HEK293 (cell line): Measurements from ENCODE around the gene C11orf54.
"Not testable (repeated sequence)": the region's sequence is repeated elsewhere in the genome, so short reads cannot be mapped to it uniquely, and the experiment has no call there.

ENCODE experiments used
- CTCF ChIA-PET: fragments of 350-600 bp; formaldehyde crosslinking; extraction: SDS; loops from one replicate; lab custom pipeline; 2021; ENCODE audit warnings: antibody characterized with exemption; lab: Yijun Ruan, JAX
- POLR2A ChIA-PET: fragments of 300-600 bp; formaldehyde crosslinking; extraction: SDS; loops from one replicate; lab custom pipeline; 2020; ENCODE audit warnings: antibody characterized with exemption, inconsistent platforms; lab: Yijun Ruan, JAX
- H3K27ac ChIP-seq: fragments of 200-500 bp; sonication (Bioruptor generic); 2 replicates; pipeline ENCODE4 v1.5.1; 2014; ENCODE audit warnings: low read depth, low read length, control low read depth, inconsistent platforms; ENCODE audit errors: extremely low read depth
- H3K36me3 ChIP-seq, 2 experiments: fragments of 200-500 bp in 1 of 2; sonication (Bioruptor generic) in 1 of 2; 1 replicate in 1 of 2; 2 replicates in 1 of 2; pipeline ENCODE4 v1.5.1; 2014 to 2017; ENCODE audit warnings: inconsistent platforms in 2 of 2, low read length in 2 of 2; ENCODE audit not compliant: control insufficient read depth in 2 of 2, insufficient read depth in 1 of 2
- H3K4me1 ChIP-seq: fragments of 200-500 bp; sonication (Bioruptor generic); 2 replicates; pipeline ENCODE4 v1.5.1; 2014; ENCODE audit warnings: mild to moderate bottlenecking, low read length, inconsistent platforms; ENCODE audit not compliant: control insufficient read depth, insufficient read depth
- H3K4me3 ChIP-seq: 2 replicates; pipeline ENCODE4 v1.5.1; 2011; ENCODE audit warnings: low read depth, mild to moderate bottlenecking, control low read depth, low read length, moderate library complexity
- H3K9me3 ChIP-seq: fragments of 200-500 bp; sonication (Bioruptor generic); 2 replicates; pipeline ENCODE4 v1.5.1; 2014; ENCODE audit warnings: low read depth, low read length, inconsistent platforms; ENCODE audit not compliant: control insufficient read depth, insufficient read depth
- EGR2 ChIP-seq: fragments of 450-650 bp; formaldehyde crosslinking; IDR thresholded peaks from 2 replicates; pipeline ENCODE4 v1.5.1; 2016; ENCODE audit warnings: low read depth, missing biosample characterization, missing genetic modification characterization
- GLI4 ChIP-seq: fragments of 450-650 bp; formaldehyde crosslinking; IDR thresholded peaks from 2 replicates; pipeline ENCODE4 v1.5.1; 2016; ENCODE audit warnings: missing biosample characterization, missing genetic modification characterization
- GLIS2 ChIP-seq: fragments of 450-650 bp; formaldehyde crosslinking; IDR thresholded peaks from 2 replicates; pipeline ENCODE4 v1.5.1; 2016; ENCODE audit warnings: missing biosample characterization, missing genetic modification characterization
- KLF16 ChIP-seq: fragments of 450-650 bp; formaldehyde crosslinking; IDR thresholded peaks from 2 replicates; pipeline ENCODE4 v1.5.1; 2017; ENCODE audit warnings: missing biosample characterization, missing genetic modification characterization
- KLF8 ChIP-seq: fragments of 450-650 bp; formaldehyde crosslinking; IDR thresholded peaks from 2 replicates; pipeline ENCODE4 v1.5.1; 2016; ENCODE audit warnings: missing biosample characterization, missing genetic modification characterization
- KLF9 ChIP-seq: fragments of 450-650 bp; formaldehyde crosslinking; IDR thresholded peaks from 2 replicates; pipeline ENCODE4 v1.5.1; 2016; ENCODE audit warnings: missing biosample characterization, missing genetic modification characterization, low read depth
- ZBTB21 ChIP-seq: fragments of 450-650 bp; formaldehyde crosslinking; IDR thresholded peaks from 2 replicates; pipeline ENCODE4 v1.5.1; 2017; ENCODE audit warnings: missing biosample characterization, missing genetic modification characterization
- ZFP3 ChIP-seq: fragments of 450-650 bp; formaldehyde crosslinking; IDR thresholded peaks from 2 replicates; pipeline ENCODE4 v1.5.1; 2016; ENCODE audit warnings: low read depth, missing biosample characterization, missing genetic modification characterization
- ZIC2 ChIP-seq: fragments of 450-650 bp; formaldehyde crosslinking; IDR thresholded peaks from 2 replicates; pipeline ENCODE4 v1.5.1; 2016; ENCODE audit warnings: missing biosample characterization, missing genetic modification characterization
- ZNF138 ChIP-seq: fragments of 450-650 bp; formaldehyde crosslinking; IDR thresholded peaks from 2 replicates; pipeline ENCODE4 v1.5.1; 2016; ENCODE audit warnings: missing biosample characterization, missing genetic modification characterization, borderline replicate concordance
- ZNF202 ChIP-seq: fragments of 450-650 bp; formaldehyde crosslinking; IDR thresholded peaks from 2 replicates; pipeline ENCODE4 v1.5.1; 2016; ENCODE audit warnings: missing biosample characterization, missing genetic modification characterization, borderline replicate concordance
- ZNF24 ChIP-seq: fragments of 450-650 bp; formaldehyde crosslinking; IDR thresholded peaks from 2 replicates; pipeline ENCODE4 v1.5.1; 2016; ENCODE audit warnings: missing biosample characterization, missing genetic modification characterization
- ZNF354C ChIP-seq: fragments of 450-650 bp; formaldehyde crosslinking; IDR thresholded peaks from 2 replicates; pipeline ENCODE4 v1.5.1; 2016; ENCODE audit warnings: missing biosample characterization, missing genetic modification characterization, low read depth, borderline replicate concordance
- ZNF433 ChIP-seq: fragments of 450-650 bp; formaldehyde crosslinking; IDR thresholded peaks from 2 replicates; pipeline ENCODE4 v1.5.1; 2016; ENCODE audit warnings: missing biosample characterization, missing genetic modification characterization, low read depth
- ZNF501 ChIP-seq: fragments of 450-650 bp; formaldehyde crosslinking; IDR thresholded peaks from 2 replicates; pipeline ENCODE4 v1.5.1; 2016; ENCODE audit warnings: missing biosample characterization, missing genetic modification characterization
- ZNF548 ChIP-seq: fragments of 450-650 bp; formaldehyde crosslinking; IDR thresholded peaks from 2 replicates; pipeline ENCODE4 v1.5.1; 2016; ENCODE audit warnings: missing biosample characterization, missing genetic modification characterization
- ZNF555 ChIP-seq: fragments of 450-650 bp; formaldehyde crosslinking; conservative IDR thresholded peaks from 2 replicates; pipeline ENCODE4 v1.5.1; 2017; ENCODE audit warnings: missing biosample characterization, mild to moderate bottlenecking, missing genetic modification characterization, inconsistent platforms
- ZNF561 ChIP-seq: fragments of 450-650 bp; IDR thresholded peaks from 2 replicates; pipeline ENCODE4 v1.5.1; 2018; ENCODE audit warnings: missing biosample characterization, missing genetic modification characterization, borderline replicate concordance
- ZNF571 ChIP-seq: fragments of 450-650 bp; formaldehyde crosslinking; IDR thresholded peaks from 2 replicates; pipeline ENCODE4 v1.5.0; 2017; ENCODE audit warnings: missing biosample characterization, missing genetic modification characterization
- ZNF654 ChIP-seq: fragments of 450-650 bp; formaldehyde crosslinking; IDR thresholded peaks from 2 replicates; pipeline ENCODE4 v1.5.1; 2016; ENCODE audit warnings: low read depth, missing biosample characterization, missing genetic modification characterization
- TF ChIP-seq, protein P1 (sequence below): fragments of 450-650 bp; formaldehyde crosslinking; IDR thresholded peaks from 2 replicates; pipeline ENCODE4 v1.5.1; 2017; ENCODE audit warnings: missing biosample characterization, missing genetic modification characterization
- TF ChIP-seq, protein P2 (sequence below): fragments of 450-650 bp; formaldehyde crosslinking; IDR thresholded peaks from 2 replicates; pipeline ENCODE4 v1.5.1; 2016; ENCODE audit warnings: missing biosample characterization, missing genetic modification characterization
- TF ChIP-seq, protein P3 (sequence below): fragments of 450-650 bp; formaldehyde crosslinking; IDR thresholded peaks from 2 replicates; pipeline ENCODE4 v1.5.1; 2016; ENCODE audit warnings: missing biosample characterization, missing genetic modification characterization, borderline replicate concordance

C11orf54 gene

DNA sequence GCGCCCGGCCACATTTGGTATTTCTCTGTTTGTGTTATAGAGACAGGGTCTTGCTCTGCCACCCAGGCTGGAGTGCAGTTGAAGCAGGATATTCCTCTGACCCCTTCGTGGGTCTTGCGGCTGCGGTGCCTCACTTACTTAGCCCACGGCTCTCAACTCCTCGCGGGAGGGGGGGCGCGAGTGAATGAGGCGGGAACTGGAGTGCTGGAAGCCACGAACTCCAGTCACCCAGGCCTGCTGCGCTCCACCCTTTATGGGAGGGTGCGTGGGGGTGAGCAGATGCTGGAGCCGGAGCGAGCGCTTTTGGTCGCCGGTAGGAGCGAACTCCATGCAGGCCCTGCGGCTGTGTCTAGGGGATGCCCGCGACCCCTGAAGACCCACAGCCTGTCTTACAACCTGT, 1.8 kb downstream of the C11orf54 start:
- ChIA-PET POLR2A (interaction anchor here (5.6 kb wide), 1 partner anchor 39 kb away, joined by 149 read pairs; the partner anchor contains the start of gene MED17), CTCF (interaction anchor here (0.5 kb wide), 1 partner anchor 1077 kb away, joined by 5 read pairs; no protein-coding TSS in a partner anchor)
- H3K27ac ChIP-seq = no peak overlapping the region
- no peaks in the 10 kb centered on the region for H3K9me3 ChIP-seq
- no peaks in the 10 kb centered on the region for H3K4me1 ChIP-seq
- H3K4me3 ChIP-seq = no peak overlapping the region
- TF ChIP-seq ZNF571 (tag by site-specific recombination) (no peak), GLIS2 (no peak), ZNF548 (tag by site-specific recombination) (no peak)
- TF ChIP-seq, protein P1, sequence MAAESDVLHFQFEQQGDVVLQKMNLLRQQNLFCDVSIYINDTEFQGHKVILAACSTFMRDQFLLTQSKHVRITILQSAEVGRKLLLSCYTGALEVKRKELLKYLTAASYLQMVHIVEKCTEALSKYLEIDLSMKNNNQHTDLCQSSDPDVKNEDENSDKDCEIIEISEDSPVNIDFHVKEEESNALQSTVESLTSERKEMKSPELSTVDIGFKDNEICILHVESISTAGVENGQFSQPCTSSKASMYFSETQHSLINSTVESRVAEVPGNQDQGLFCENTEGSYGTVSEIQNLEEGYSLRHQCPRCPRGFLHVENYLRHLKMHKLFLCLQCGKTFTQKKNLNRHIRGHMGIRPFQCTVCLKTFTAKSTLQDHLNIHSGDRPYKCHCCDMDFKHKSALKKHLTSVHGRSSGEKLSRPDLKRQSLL (tag by site-specific recombination) = 0 out of 2 replicates have a peak, but pooled peaks have one; percentile 40
- peaks cover 0 to 26% of the 10 kb centered on the region in 2 experiments; a peak in 2 of 3 replicates for H3K36me3 ChIP-seq

DNA sequence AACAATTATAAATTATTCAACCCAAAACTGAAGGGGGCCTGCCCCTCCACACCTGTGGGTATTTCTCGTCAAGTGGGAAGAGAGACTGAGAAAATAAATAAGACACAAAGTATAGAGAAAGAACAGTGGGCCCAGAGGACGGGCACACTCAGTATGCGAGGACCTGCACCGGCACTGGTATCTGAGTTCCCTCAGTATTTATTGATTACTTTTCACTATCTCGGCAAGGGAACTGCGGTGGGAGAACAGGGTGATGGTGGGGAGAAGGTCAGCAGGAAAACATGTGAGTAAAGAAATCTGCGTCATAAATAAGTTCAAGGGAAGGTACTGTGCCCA, 3.2 kb downstream of the C11orf54 start:
- no peaks in the 10 kb centered on the region for H3K9me3 ChIP-seq
- peaks cover 0 to 13% of the 10 kb centered on the region in 2 experiments; a peak in 2 of 3 replicates for H3K36me3 ChIP-seq
- H3K4me1 ChIP-seq = no peaks in the 10 kb centered on the region
- TF ChIP-seq GLI4 (tag by site-specific recombination) (no peak), KLF8 (tag by site-specific recombination) (no peak), ZBTB21 (tag by site-specific recombination) (no peak), ZNF138 (tag by site-specific recombination) (no peak), ZNF202 (tag by site-specific recombination) (no peak), ZIC2 (tag by site-specific recombination) (no peak), ZNF433 (no peak), EGR2 (no peak), ZNF654 (no peak), ZNF354C (tag by site-specific recombination) (no peak), KLF9 (no peak), ZFP3 (tag by site-specific recombination) (no peak), KLF16 (no peak), ZNF555 (no peak), ZNF561 (tag by site-specific recombination) (no peak), ZNF24 (tag by site-specific recombination) (no peak), ZNF501 (no peak)
- TF ChIP-seq, protein P2, sequence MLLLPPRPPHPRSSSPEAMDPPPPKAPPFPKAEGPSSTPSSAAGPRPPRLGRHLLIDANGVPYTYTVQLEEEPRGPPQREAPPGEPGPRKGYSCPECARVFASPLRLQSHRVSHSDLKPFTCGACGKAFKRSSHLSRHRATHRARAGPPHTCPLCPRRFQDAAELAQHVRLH (tag by site-specific recombination) = no peak
- TF ChIP-seq, protein P3, sequence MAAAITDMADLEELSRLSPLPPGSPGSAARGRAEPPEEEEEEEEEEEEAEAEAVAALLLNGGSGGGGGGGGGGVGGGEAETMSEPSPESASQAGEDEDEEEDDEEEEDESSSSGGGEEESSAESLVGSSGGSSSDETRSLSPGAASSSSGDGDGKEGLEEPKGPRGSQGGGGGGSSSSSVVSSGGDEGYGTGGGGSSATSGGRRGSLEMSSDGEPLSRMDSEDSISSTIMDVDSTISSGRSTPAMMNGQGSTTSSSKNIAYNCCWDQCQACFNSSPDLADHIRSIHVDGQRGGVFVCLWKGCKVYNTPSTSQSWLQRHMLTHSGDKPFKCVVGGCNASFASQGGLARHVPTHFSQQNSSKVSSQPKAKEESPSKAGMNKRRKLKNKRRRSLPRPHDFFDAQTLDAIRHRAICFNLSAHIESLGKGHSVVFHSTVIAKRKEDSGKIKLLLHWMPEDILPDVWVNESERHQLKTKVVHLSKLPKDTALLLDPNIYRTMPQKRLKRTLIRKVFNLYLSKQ (tag by site-specific recombination) = no peak
- TF ChIP-seq, all 188 proteins: peak for 0
- CTCF ChIA-PET = no interaction called here
- Histone ChIP-seq H3K27ac (no peak overlapping the region), H3K4me3 (no peak overlapping the region)
- POLR2A ChIA-PET = no interaction called here

DNA sequence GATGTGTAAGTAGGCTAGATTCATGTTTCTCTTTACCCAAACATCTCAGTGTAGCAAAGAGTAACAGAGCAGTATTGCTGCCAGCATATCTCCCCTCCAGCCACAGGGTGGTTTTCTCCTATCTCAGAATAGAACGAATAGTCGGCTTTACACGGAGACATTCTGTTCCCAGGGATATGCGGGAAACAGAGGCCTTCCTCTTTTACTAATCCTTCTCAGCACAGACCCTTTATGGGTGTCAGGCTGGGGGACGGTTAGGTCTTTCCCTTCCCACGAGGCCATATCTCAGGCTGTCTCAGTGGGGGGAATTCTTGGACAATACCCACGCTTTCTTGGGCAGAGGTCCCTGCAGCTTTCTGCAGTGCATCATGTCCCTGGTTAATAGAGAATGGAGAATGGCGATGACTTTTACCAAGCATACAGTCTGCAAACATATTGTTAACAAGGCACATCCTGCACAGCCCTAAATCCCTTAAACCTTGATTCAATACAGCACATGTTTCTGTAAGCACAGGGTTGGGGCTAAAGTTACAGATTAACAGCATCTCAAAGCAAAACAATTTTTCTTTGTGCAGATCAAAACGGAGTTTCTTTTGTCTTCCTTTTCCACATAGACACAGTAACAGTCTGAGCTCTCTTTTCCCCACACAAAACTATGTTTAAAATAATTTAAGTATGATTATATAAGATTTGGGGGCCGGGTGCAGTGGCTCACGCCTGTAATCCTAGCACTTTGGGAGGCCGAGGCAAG, 3.7 kb downstream of the C11orf54 start:
- H3K9me3 ChIP-seq, H3K4me3 ChIP-seq, H3K4me1 ChIP-seq, H3K36me3 ChIP-seq, H3K27ac ChIP-seq, CTCF ChIA-PET: not testable (repeated sequence)
- POLR2A ChIA-PET = interaction anchor here (1.4 kb wide), 1 partner anchor 39 kb away, joined by 4 read pairs; the partner anchor contains the start of gene MED17
